SU-DHL-6 (cell line): Measurements from ENCODE around the gene TNFAIP8L1.

Experiments
- H2AFZ ChIP-seq: fragments of 200-600 bp; sonication (generic); 2 replicates; pipeline ENCODE4 v1.6.1; 2014; ENCODE audit warnings: low read depth, mild to moderate bottlenecking, moderate library complexity, mixed read lengths, antibody characterized with exemption, low read length; ENCODE audit not compliant: severe bottlenecking
- H3F3A ChIP-seq: fragments of 200-600 bp; shearing (Covaris generic); 2 replicates; pipeline ENCODE4 v1.6.0; 2016; ENCODE audit warnings: antibody characterized with exemption, mild to moderate bottlenecking; ENCODE audit not compliant: insufficient read depth
- H3K27ac ChIP-seq: fragments of 200-600 bp; sonication (generic); 2 replicates; pipeline ENCODE4 v1.5.1; 2016; ENCODE audit warnings: low read depth, mild to moderate bottlenecking, low read length, moderate library complexity, mixed read lengths
- H3K27me3 ChIP-seq: fragments of 200-600 bp; sonication (generic), shearing (Covaris generic); 2 replicates; pipeline ENCODE4 v1.6.0; 2014; ENCODE audit warnings: mild to moderate bottlenecking, low read length
- H3K36me3 ChIP-seq: fragments of 200-600 bp; sonication (generic); 2 replicates; pipeline ENCODE4 v1.6.1; 2014; ENCODE audit warnings: mild to moderate bottlenecking, low read length, mixed read lengths
- H3K4me2 ChIP-seq: fragments of 300-600, 200-600 bp; shearing (Covaris generic), sonication (generic); 2 replicates; pipeline ENCODE4 v1.6.0; 2014; ENCODE audit warnings: low read length, low read depth, mild to moderate bottlenecking; ENCODE audit not compliant: poor library complexity, severe bottlenecking
- H3K4me3 ChIP-seq: fragments of 200-600 bp; sonication (generic); 2 replicates; pipeline ENCODE4 v1.5.1; 2014; ENCODE audit warnings: antibody characterized with exemption, low read length, mild to moderate bottlenecking, mixed read lengths; ENCODE audit not compliant: insufficient read depth, poor library complexity, severe bottlenecking
- H3K79me2 ChIP-seq: fragments of 200-600 bp; sonication (generic); 2 replicates; pipeline ENCODE4 v1.6.1; 2014; ENCODE audit warnings: mild to moderate bottlenecking, low read length, moderate library complexity; ENCODE audit not compliant: insufficient read depth
- H3K9ac ChIP-seq: fragments of 200-600 bp; sonication (generic); 2 replicates; pipeline ENCODE4 v1.7.0; 2014; ENCODE audit warnings: mild to moderate bottlenecking, low read length
- H3K9me2 ChIP-seq: fragments of 200-600 bp; sonication (generic); replicated peaks from 2 replicates; pipeline ENCODE4 v1.6.1; 2014; ENCODE audit warnings: low read length; ENCODE audit not compliant: insufficient read depth
- H3K9me3 ChIP-seq: fragments of 200-600 bp; sonication (generic); 2 replicates; pipeline ENCODE4 v1.6.1; 2014; ENCODE audit warnings: low read length, mixed read lengths; ENCODE audit not compliant: insufficient read depth
- H4K20me1 ChIP-seq: fragments of 200-600 bp; sonication (generic); 2 replicates; pipeline ENCODE4 v1.6.1; 2014; ENCODE audit warnings: low read depth, mild to moderate bottlenecking, antibody characterized with exemption, low read length, moderate library complexity, mixed read lengths
- CTCF ChIP-seq: fragments of 200-600 bp; sonication (generic); IDR thresholded peaks from one replicate; pipeline ENCODE4 v1.5.1; 2017; ENCODE audit warnings: antibody characterized with exemption, mild to moderate bottlenecking, low read length, moderate library complexity; ENCODE audit not compliant: insufficient read depth, poor library complexity, severe bottlenecking
- EZH2phosphoT487 ChIP-seq: fragments of 200-600 bp; sonication (generic), shearing (Covaris generic); conservative IDR thresholded peaks from 2 replicates; pipeline ENCODE4 v1.6.1; 2018; ENCODE audit warnings: mild to moderate bottlenecking, antibody characterized with exemption, low read length, moderate library complexity, mixed read lengths

TNFAIP8L1 gene

GRCh38 chr19:4609878-4610511, 29.3 kb upstream of the TNFAIP8L1 start:
- no peak overlapping the region for H3K4me2 ChIP-seq
- no peaks in the 10 kb centered on the region for H3K79me2 ChIP-seq
- H3K27me3 ChIP-seq = no peaks in the 10 kb centered on the region
- no peaks in the 10 kb centered on the region for H3F3A ChIP-seq
- TF ChIP-seq EZH2phosphoT487 = no peak
- TF ChIP-seq CTCF = no peak
- H3K36me3 ChIP-seq = no peaks in the 10 kb centered on the region
- no peaks in the 10 kb centered on the region for H3K9me3 ChIP-seq
- no peak overlapping the region for H3K4me3 ChIP-seq
- no peaks in the 10 kb centered on the region for H3K9me2 ChIP-seq
- no peaks in the 10 kb centered on the region for H4K20me1 ChIP-seq
- H2AFZ ChIP-seq = no peak overlapping the region
- no peak overlapping the region for H3K27ac ChIP-seq
- no peak overlapping the region for H3K9ac ChIP-seq

GRCh38 chr19:4613254-4613751, 26.0 kb upstream of the TNFAIP8L1 start:
- H3K27ac ChIP-seq = no peak overlapping the region
- no peaks in the 10 kb centered on the region for H3K79me2 ChIP-seq
- H2AFZ ChIP-seq = no peak overlapping the region
- H3F3A ChIP-seq = no peaks in the 10 kb centered on the region
- no peaks in the 10 kb centered on the region for H3K9me2 ChIP-seq
- no peak overlapping the region for H3K9ac ChIP-seq
- H3K36me3 ChIP-seq = no peaks in the 10 kb centered on the region
- no peak overlapping the region for H3K4me2 ChIP-seq
- no peak overlapping the region for H3K4me3 ChIP-seq
- H4K20me1 ChIP-seq = no peaks in the 10 kb centered on the region
- H3K27me3 ChIP-seq = no peaks in the 10 kb centered on the region
- TF ChIP-seq EZH2phosphoT487 = no peak
- no peak for TF ChIP-seq CTCF
- no peaks in the 10 kb centered on the region for H3K9me3 ChIP-seq

GRCh38 chr19:4618019-4618418, 21.3 kb upstream of the TNFAIP8L1 start:
- Histone ChIP-seq H3K36me3 (no peaks in the 10 kb centered on the region), H3F3A (no peaks in the 10 kb centered on the region), H3K27ac (no peak overlapping the region), H3K4me3 (no peak overlapping the region), H3K9me3 (no peaks in the 10 kb centered on the region), H3K9ac (no peak overlapping the region), H4K20me1 (no peaks in the 10 kb centered on the region), H3K27me3 (no peaks in the 10 kb centered on the region), H3K79me2 (no peaks in the 10 kb centered on the region), H3K9me2 (no peaks in the 10 kb centered on the region), H3K4me2 (no peak overlapping the region), H2AFZ (no peak overlapping the region)
- TF ChIP-seq EZH2phosphoT487 = no peak
- TF ChIP-seq CTCF = no peak
